SK-N-SH (cell line): ENCODE results near the gene DDX41.

Experiments
- EP300 ChIP-seq, 2 experiments: IDR thresholded peaks; 2 replicates each; pipeline versions ENCODE4 v1.4.0 to v1.6.1; 2012; ENCODE audit warnings: borderline replicate concordance in 1 of 2, low read depth in 1 of 2, low read length in 1 of 2
- EZH2phosphoT487 ChIP-seq: fragments of 200-600 bp; sonication (generic); IDR thresholded peaks from 2 replicates; pipeline ENCODE4 v1.6.1; 2017; ENCODE audit warnings: low read depth, mixed run types, mild to moderate bottlenecking, antibody characterized with exemption, moderate library complexity, borderline replicate concordance
- MAX ChIP-seq: IDR thresholded peaks from 2 replicates; pipeline ENCODE4 v1.4.0; 2012; ENCODE audit warnings: low read depth
- NFIC ChIP-seq: IDR thresholded peaks from 2 replicates; pipeline ENCODE4 v1.4.0; 2012; ENCODE audit warnings: borderline replicate concordance
- NRF1 ChIP-seq: IDR thresholded peaks from 2 replicates; pipeline ENCODE4 v1.6.1; 2012; ENCODE audit warnings: low read depth, mild to moderate bottlenecking, low read length
- POLR2AphosphoS5 ChIP-seq: IDR thresholded peaks from 2 replicates; pipeline ENCODE4 v1.6.1; 2012; ENCODE audit warnings: low read depth, low read length
- TAF1 ChIP-seq: IDR thresholded peaks from 2 replicates; pipeline ENCODE4 v1.6.1; 2012; ENCODE audit warnings: low read depth, mild to moderate bottlenecking, low read length, moderate library complexity, borderline replicate concordance
- TEAD4 ChIP-seq: IDR thresholded peaks from 2 replicates; pipeline ENCODE4 v1.4.0; 2012; ENCODE audit warnings: mild to moderate bottlenecking, borderline replicate concordance; ENCODE audit not compliant: insufficient read depth
- USF2 ChIP-seq: fragments of 150-350 bp; IDR thresholded peaks from 2 replicates; pipeline ENCODE4 v1.6.1; 2017; ENCODE audit warnings: antibody characterized with exemption, low read length, low read depth, borderline replicate concordance
- TF ChIP-seq, protein P1 (sequence below): fragments of 200-600 bp; sonication (generic); IDR thresholded peaks from 2 replicates; pipeline ENCODE4 v1.6.1; 2017; ENCODE audit warnings: antibody characterized with exemption, mild to moderate bottlenecking, moderate library complexity

GRCh38 chr5:177496070-177496726 is 20.6 kb downstream of the DDX41 start:
- TF ChIP-seq, protein P1, sequence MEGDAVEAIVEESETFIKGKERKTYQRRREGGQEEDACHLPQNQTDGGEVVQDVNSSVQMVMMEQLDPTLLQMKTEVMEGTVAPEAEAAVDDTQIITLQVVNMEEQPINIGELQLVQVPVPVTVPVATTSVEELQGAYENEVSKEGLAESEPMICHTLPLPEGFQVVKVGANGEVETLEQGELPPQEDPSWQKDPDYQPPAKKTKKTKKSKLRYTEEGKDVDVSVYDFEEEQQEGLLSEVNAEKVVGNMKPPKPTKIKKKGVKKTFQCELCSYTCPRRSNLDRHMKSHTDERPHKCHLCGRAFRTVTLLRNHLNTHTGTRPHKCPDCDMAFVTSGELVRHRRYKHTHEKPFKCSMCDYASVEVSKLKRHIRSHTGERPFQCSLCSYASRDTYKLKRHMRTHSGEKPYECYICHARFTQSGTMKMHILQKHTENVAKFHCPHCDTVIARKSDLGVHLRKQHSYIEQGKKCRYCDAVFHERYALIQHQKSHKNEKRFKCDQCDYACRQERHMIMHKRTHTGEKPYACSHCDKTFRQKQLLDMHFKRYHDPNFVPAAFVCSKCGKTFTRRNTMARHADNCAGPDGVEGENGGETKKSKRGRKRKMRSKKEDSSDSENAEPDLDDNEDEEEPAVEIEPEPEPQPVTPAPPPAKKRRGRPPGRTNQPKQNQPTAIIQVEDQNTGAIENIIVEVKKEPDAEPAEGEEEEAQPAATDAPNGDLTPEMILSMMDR: peak; percentile 45
- TF ChIP-seq POLR2AphosphoS5 (no peak), MAX (no peak), TAF1 (no peak), EP300 (IDR thresholded peaks at IDR 0.05; ENCODE audit: borderline replicate concordance in 1 of 2, low read depth in 1 of 2, low read length in 1 of 2) (no peak), NFIC (peak; percentile 43), TEAD4 (no peak), USF2 (no peak), NRF1 (no peak), EZH2phosphoT487 (no peak)
